Measurements from ENCODE around the gene MAP2K3. TPM values are rescaled to one million over a fixed set of nuclear protein-coding genes. Genes with fewer than 3 reads are reported as not detected.

MAP2K3 gene
- total and polyA plus RNA-seq, 10 of the 15 experiments (the other 5 are each of a cell fraction or from before 2014, with no cell fraction given): 0.71 to 39.4 (median 18.6) TPM

GRCh38 chr17:21302711-21303425, 18.4 kb downstream of the MAP2K3 start:
- H3K36me3 ChIP-seq (ENCODE audit: control insufficient read depth in 2 of 2, insufficient read depth in 2 of 2, low read length in 1 of 2): peaks cover 3 to 22% of the 10 kb centered on the region in 2 experiments; a peak in 3 of 4 replicates
- no peaks in the 10 kb centered on the region for H3K79me2 ChIP-seq (ENCODE audit: control insufficient read depth, insufficient read depth, low read length)
- no peak overlapping the region for H3K9ac ChIP-seq (ENCODE audit: control insufficient read depth, insufficient read depth, low read length)
- no TSS peak for BruUV-seq (replicated peaks)
- TF ChIP-seq KAT2A (conservative IDR thresholded peaks at IDR 0.05; ENCODE audit: control insufficient read depth, low read depth, low read length): no peak
- peak; percentile 45; the same call in 1 of the 2 replicates for TF ChIP-seq POLR2A (IDR thresholded peaks at IDR 0.05; ENCODE audit: low read depth, low read length)
- ChIA-PET CTCF (no interaction called here), RAD21 (ENCODE audit: unreplicated experiment) (no interaction called here), SMC1A (ENCODE audit: uncharacterized antibody, unreplicated experiment) (no interaction called here), POLR2A (no interaction called here)
- FAIRE-seq (no peak), DNase-seq (ENCODE audit: low read depth, low spot score) (no peak), ATAC-seq (no peak)
- H4K20me1 ChIP-seq (ENCODE audit: control insufficient read depth, insufficient read depth): no peaks in the 10 kb centered on the region; the same call in 1 of the 2 replicates
- H3K4me2 ChIP-seq (ENCODE audit: control insufficient read depth, insufficient read depth): no peak overlapping the region
- no peaks in the 10 kb centered on the region; the same call in 2 of the 3 replicates for H3K9me3 ChIP-seq (replicated peaks; ENCODE audit: control insufficient read depth, insufficient read depth, low read length)
- 58% methylated on average over 21 of the region's 21 CpGs for whole genome bisulfite sequencing (ENCODE audit: insufficient coverage, insufficient replicate concordance, low lambda C conversion rate, missing lambda C conversion rate)
- H3K4me3 ChIP-seq: no peak overlapping the region
- H2AFZ ChIP-seq (ENCODE audit: control insufficient read depth, low read depth, low read length): no peak overlapping the region
- H3K4me1 ChIP-seq (ENCODE audit: control insufficient read depth, insufficient read depth, low read length): no peaks in the 10 kb centered on the region
- H3K27ac ChIP-seq (ENCODE audit: control insufficient read depth, insufficient read depth): no peak overlapping the region
- intact Hi-C loops (cut with micrococcal nuclease; ENCODE audit: unreplicated experiment): no loop called here
- no peaks in the 10 kb centered on the region for H3K27me3 ChIP-seq (replicated peaks in 1 of 2; ENCODE audit: control insufficient read depth in 2 of 2, insufficient read depth in 2 of 2, low read length in 1 of 2)
- in situ Hi-C loops (cut with MboI): loop anchor here (25.0 kb wide), 2 partner anchors 484 to 1184 kb away; no protein-coding TSS in a partner anchor

DNA sequence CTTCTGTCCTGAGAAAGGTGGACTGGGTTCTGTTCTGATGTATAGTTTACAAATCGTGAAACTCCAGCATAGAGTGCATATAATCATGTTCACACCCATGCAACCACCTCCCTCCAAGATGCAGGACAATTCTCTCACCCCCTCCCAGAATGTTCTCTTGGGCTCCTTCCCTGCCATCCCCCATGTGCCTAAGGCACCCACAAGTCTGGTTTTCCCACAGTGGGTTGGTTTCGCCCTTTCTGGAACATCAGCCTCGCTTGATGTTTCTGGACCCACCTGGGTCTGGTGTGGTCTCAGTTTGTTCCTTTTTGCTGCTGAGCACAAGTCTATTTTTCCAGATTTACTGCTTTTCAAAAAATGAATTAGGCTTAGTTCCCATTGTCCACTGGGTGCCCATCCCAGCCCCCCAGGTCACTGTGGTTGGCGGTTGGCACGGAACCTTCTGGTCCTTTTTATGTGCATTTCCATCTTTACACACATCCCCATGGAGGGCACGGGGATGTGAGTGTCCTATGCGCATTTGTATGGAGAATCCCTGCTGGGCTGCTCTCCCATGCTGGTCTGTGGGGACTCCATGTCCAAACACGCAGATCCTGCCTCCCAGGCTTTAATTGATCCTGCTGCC, 19.0 kb downstream of the MAP2K3 start:
- ChIA-PET SMC1A (ENCODE audit: uncharacterized antibody, unreplicated experiment) (no interaction called here), POLR2A (no interaction called here), CTCF (no interaction called here), RAD21 (ENCODE audit: unreplicated experiment) (no interaction called here)
- BruUV-seq (replicated peaks): no TSS peak
- no peak overlapping the region for H3K4me3 ChIP-seq
- in situ Hi-C loops (cut with MboI): loop anchor here (25.0 kb wide), 2 partner anchors 484 to 1184 kb away; no protein-coding TSS in a partner anchor
- DNase-seq (ENCODE audit: low read depth, low spot score) (no peak), FAIRE-seq (no peak), ATAC-seq (no peak)
- H2AFZ ChIP-seq (ENCODE audit: control insufficient read depth, low read depth, low read length): no peak overlapping the region
- TF ChIP-seq NBN (IDR thresholded peaks at IDR 0.05) (no peak), RFX5 (IDR thresholded peaks at IDR 0.05; ENCODE audit: low read depth, low read length) (no peak), SMAD5 (IDR thresholded peaks at IDR 0.05; ENCODE audit: low read depth) (no peak), CREB1 (IDR thresholded peaks at IDR 0.05; ENCODE audit: low read depth) (no peak), TAF1 (IDR thresholded peaks at IDR 0.05; ENCODE audit: borderline replicate concordance, low read depth, low read length) (no peak), TCF7 (IDR thresholded peaks at IDR 0.05; ENCODE audit: borderline replicate concordance) (no peak), ZNF217 (IDR thresholded peaks at IDR 0.05) (no peak), SIX5 (IDR thresholded peaks at IDR 0.05; ENCODE audit: low read depth, low read length, severe bottlenecking) (no peak), SMAD1 (IDR thresholded peaks at IDR 0.05; ENCODE audit: low read depth, partially characterized antibody) (no peak), ZNF274 (IDR thresholded peaks at IDR 0.05; ENCODE audit: insufficient read depth, insufficient read length) (no peak), SREBF1 (IDR thresholded peaks at IDR 0.05; ENCODE audit: low read length) (no peak)
- TF ChIP-seq, protein P1, sequence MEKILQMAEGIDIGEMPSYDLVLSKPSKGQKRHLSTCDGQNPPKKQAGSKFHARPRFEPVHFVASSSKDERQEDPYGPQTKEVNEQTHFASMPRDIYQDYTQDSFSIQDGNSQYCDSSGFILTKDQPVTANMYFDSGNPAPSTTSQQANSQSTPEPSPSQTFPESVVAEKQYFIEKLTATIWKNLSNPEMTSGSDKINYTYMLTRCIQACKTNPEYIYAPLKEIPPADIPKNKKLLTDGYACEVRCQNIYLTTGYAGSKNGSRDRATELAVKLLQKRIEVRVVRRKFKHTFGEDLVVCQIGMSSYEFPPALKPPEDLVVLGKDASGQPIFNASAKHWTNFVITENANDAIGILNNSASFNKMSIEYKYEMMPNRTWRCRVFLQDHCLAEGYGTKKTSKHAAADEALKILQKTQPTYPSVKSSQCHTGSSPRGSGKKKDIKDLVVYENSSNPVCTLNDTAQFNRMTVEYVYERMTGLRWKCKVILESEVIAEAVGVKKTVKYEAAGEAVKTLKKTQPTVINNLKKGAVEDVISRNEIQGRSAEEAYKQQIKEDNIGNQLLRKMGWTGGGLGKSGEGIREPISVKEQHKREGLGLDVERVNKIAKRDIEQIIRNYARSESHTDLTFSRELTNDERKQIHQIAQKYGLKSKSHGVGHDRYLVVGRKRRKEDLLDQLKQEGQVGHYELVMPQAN (conservative IDR thresholded peaks at IDR 0.05): no peak
- peaks cover 3 to 23% of the 10 kb centered on the region in 2 experiments; a peak in 3 of 4 replicates for H3K36me3 ChIP-seq (ENCODE audit: control insufficient read depth in 2 of 2, insufficient read depth in 2 of 2, low read length in 1 of 2)
- no peak overlapping the region for H3K9ac ChIP-seq (ENCODE audit: control insufficient read depth, insufficient read depth, low read length)
- no peaks in the 10 kb centered on the region for H3K79me2 ChIP-seq (ENCODE audit: control insufficient read depth, insufficient read depth, low read length)
- no peak overlapping the region for H3K27ac ChIP-seq (ENCODE audit: control insufficient read depth, insufficient read depth)
- intact Hi-C loops (cut with micrococcal nuclease; ENCODE audit: unreplicated experiment): no loop called here
- H3K4me1 ChIP-seq (ENCODE audit: control insufficient read depth, insufficient read depth, low read length): no peaks in the 10 kb centered on the region
- H3K9me3 ChIP-seq (replicated peaks; ENCODE audit: control insufficient read depth, insufficient read depth, low read length): no peaks in the 10 kb centered on the region; the same call in 2 of the 3 replicates
- H4K20me1 ChIP-seq (ENCODE audit: control insufficient read depth, insufficient read depth): no peaks in the 10 kb centered on the region; the same call in 1 of the 2 replicates
- H3K27me3 ChIP-seq (replicated peaks in 1 of 2; ENCODE audit: control insufficient read depth in 2 of 2, insufficient read depth in 2 of 2, low read length in 1 of 2): no peaks in the 10 kb centered on the region
- 69% methylated on average over 8 of the region's 8 CpGs for WGBS (ENCODE audit: insufficient coverage, insufficient replicate concordance, low lambda C conversion rate, missing lambda C conversion rate)
- no peak overlapping the region for H3K4me2 ChIP-seq (ENCODE audit: control insufficient read depth, insufficient read depth)
